Measurements from ENCODE around the gene PDYN. TPM values are rescaled to one million over a fixed set of nuclear protein-coding genes. Genes with fewer than 3 reads are reported as not detected.

PDYN gene
- total RNA-seq, 1 experiment from 2014 or later: not detected

- DNase-seq (ENCODE audit: low read depth): no peak
These were observed 58.0 kb downstream of the PDYN start for GRCh38 chr20:1935696-1936366.

GRCh38 chr20:1934721-1935573 is 58.9 kb downstream of the PDYN start:
- peak; percentile 33 for DNase-seq (ENCODE audit: low read depth)

- peak; percentile 32 for DNase-seq (ENCODE audit: low read depth)
These were observed 59.7 kb downstream of the PDYN start for GRCh38 chr20:1934156-1934555.

GRCh38 chr20:1933465-1933870 is 60.4 kb downstream of the PDYN start:
- DNase-seq (ENCODE audit: low read depth): no peak

GRCh38 chr20:1932971-1933370 is 60.9 kb downstream of the PDYN start:
- no peak for DNase-seq (ENCODE audit: low read depth)

GRCh38 chr20:1931830-1932229 is 62.0 kb downstream of the PDYN start:
- DNase-seq (ENCODE audit: low read depth): no peak

GRCh38 chr20:1930165-1930564 is 63.7 kb downstream of the PDYN start:
- no peak for DNase-seq (ENCODE audit: low read depth)

GRCh38 chr20:1929460-1929859 is 64.4 kb downstream of the PDYN start:
- DNase-seq (ENCODE audit: low read depth): no peak

GRCh38 chr20:1928782-1929181 is 65.1 kb downstream of the PDYN start:
- no peak for DNase-seq (ENCODE audit: low read depth)

Other genes starting within 250 kb of the PDYN start
- gene SIRPA, start 98.7 kb downstream of the PDYN start, total RNA-seq (2014; rRNA removed; shearing (Covaris generic)): 6.1 and 8.9 TPM in 2 replicates
- 9.6 and 12.9 TPM in 2 replicates for gene STK35, start 107.8 kb upstream of the PDYN start, total RNA-seq (2014; rRNA removed; shearing (Covaris generic))

Measured in HT1080 (cell line).